ENCODE measurements around the gene PTCSC3.

DNA sequence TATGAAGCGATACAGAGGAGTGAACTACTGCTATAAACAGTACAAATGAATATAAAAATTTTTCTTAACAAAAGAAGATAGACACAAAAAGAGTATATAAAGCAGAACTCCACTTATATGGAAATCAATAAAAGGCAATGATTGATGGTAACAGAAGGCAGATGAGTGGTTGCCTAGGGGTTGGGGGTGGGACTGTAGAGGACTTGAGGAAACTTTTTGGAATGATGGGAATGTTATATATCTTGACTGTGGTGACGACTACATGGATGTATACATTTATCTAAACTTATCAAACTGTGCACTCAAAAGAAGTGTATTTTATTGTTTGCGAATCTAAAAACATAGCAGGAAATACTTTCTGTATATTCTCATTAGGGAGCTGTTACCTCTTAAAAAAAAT is 89.1 kb downstream of the PTCSC3 start:
- TF ChIP-seq POLR2A (IDR thresholded peaks at IDR 0.05): no peak
- TF ChIP-seq, protein P1, sequence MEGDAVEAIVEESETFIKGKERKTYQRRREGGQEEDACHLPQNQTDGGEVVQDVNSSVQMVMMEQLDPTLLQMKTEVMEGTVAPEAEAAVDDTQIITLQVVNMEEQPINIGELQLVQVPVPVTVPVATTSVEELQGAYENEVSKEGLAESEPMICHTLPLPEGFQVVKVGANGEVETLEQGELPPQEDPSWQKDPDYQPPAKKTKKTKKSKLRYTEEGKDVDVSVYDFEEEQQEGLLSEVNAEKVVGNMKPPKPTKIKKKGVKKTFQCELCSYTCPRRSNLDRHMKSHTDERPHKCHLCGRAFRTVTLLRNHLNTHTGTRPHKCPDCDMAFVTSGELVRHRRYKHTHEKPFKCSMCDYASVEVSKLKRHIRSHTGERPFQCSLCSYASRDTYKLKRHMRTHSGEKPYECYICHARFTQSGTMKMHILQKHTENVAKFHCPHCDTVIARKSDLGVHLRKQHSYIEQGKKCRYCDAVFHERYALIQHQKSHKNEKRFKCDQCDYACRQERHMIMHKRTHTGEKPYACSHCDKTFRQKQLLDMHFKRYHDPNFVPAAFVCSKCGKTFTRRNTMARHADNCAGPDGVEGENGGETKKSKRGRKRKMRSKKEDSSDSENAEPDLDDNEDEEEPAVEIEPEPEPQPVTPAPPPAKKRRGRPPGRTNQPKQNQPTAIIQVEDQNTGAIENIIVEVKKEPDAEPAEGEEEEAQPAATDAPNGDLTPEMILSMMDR (IDR thresholded peaks at IDR 0.05): no peak

Data from prostate gland (tissue), 2 donors.